HG03097 (cell line): ENCODE measurements around the gene RTN4R.
"Not testable (repeated sequence)": the region's sequence is repeated elsewhere in the genome, so short reads cannot be mapped to it uniquely, and the experiment has no call there.

Experiments used
- ATAC-seq: cut with Tn5 transposase; IDR thresholded peaks from one replicate; pipeline ENCODE4 v1.9.1; 2021; ENCODE audit not compliant: unreplicated experiment, low FRiP score

The RTN4R gene

DNA sequence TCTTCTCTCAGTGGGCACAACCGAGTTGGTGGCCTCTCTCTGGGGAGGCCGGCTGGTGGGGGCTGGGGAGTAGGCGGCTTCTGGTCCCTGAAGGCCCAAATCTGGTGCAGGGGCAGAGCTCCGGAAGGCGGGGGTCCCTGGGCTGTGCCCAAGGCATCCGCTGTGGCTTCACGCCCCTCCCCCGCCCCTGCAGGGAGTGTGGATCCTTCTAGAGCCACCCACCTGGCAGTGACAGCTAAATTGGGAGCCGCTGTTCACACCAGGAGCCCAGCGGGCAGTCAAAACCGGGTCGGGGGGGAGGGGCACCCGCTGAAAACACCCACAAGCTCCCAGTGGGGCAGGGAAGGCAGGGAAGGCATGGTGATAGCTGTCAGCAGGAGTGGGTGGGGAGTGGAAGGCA, 4.6 kb upstream of the RTN4R start:
- ATAC-seq, result no peak

DNA sequence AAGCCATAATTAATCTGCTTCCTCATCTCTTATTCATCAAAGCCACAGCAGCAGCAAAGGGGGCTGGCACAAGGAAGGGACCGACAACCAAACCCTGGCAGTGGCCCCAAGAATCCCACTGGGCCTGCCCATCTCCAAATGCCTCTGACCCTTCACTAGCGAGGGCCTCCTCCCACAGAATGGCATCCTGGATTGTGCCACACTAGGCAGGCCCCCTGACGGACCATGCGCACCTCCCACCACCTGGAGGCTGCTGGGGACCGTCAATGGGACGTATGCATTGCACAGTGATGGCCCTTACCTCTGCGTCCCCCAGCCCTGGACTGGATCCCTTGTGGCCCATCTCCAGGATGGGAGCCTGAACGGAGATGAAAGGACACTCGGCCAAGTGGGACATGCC, 4.1 kb upstream of the RTN4R start:
- no peak for ATAC-seq

DNA sequence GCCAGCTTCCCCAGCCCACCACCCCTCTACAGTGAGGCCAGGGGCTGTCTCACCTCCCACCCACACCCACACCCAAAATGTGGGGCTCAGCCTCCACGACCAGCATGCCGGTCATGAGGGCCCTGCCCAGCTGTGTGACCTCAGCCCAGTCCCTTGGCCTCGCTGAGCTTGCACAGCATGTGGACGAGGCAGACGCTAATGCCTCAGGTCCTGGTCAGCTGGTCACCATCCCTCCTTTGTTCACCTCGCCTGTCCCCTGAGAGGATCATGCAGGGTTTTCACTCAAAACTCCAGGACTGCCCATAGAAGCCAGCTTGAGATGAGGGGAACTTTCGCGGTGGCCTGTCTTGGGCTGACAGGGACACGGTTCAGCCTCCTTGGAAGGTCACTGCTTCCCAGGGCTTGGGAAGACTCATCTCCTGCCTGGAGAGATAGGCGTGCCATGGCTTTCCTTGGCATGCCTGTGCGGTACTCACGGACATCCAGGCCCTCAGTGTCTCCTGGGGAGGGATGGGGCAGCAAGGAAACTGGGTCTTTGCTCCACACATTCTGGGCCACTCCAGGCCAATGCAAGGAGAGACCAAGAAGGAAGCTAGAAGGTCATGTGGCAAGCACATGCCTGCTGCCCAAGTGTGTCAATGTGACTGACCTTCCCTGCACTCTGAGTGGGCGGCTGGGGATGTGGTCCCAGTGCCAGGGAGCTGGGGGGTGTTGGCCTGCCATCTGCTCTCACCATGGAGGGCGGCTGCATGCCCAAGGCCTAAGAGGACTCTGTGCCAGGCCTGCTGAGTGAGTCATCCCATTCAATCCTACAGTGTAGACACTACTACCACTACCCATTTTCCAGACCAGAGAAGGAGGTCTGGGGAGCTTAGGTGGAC, 3.2 kb upstream of the RTN4R start:
- no peak for ATAC-seq

DNA sequence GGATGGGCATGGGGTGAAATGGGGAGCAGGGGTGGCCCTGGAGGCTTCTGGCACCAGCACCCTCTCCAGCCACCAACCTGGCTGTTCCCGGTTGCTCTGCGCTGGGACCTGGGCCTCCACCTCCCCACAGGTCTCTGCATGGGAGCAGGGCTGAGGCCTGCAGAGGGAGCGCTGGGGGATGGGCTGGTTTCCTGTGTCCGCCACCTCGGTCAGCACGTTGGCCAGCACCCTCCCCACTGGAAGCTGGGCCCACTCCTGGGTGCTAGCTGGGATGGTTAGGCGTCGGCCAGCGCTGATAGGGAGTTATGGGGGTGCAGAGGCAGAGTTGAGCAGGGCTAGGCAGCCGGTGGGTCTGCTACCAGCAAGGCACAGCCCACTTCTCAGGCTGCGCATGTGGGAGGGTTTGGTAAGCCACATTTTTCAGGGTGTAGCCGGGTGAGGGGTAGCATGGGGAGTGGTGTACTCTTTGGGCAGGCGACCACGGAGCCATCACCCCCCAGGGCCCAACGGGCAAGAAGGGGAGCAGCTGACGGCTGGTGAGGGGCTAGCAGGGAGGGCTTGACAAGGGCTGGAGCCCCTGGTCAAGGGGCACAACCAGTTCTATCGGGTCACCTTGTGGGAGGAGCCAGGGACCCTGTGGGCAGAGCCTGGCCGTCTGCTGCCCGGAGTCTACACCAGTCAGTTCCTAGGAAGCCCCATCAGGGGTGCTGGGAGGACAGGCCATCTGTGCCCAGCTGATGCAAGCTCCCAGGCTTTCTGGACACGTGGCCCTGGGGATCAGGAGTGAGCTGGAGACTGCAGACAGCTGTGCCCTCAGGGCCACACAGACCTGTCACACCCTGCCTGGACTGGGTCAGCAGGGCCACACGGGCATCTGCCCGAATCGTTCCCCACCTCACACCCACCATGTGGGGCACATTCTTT, 2.3 kb upstream of the RTN4R start:
- ATAC-seq, result not testable (repeated sequence)

DNA sequence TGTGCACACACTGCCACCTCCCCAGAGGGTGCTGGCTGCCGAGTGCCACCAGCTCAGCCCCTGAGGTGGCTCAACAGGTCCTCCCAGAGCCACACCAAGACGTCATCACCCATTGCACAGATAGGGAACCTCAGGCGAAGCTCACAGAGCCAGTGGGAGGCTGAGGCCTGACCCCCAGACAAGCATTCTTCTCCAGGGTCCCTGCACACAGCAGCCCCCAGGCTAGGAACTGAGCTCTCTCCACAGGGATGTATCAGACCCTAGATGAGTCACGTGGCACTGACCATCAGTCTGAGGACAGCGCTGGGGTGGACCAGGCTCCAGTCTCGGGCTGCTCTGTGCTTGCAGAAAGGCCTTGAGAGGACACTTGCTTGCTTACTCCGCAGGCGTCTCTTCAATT, 1.6 kb upstream of the RTN4R start:
- not testable (repeated sequence) for ATAC-seq

DNA sequence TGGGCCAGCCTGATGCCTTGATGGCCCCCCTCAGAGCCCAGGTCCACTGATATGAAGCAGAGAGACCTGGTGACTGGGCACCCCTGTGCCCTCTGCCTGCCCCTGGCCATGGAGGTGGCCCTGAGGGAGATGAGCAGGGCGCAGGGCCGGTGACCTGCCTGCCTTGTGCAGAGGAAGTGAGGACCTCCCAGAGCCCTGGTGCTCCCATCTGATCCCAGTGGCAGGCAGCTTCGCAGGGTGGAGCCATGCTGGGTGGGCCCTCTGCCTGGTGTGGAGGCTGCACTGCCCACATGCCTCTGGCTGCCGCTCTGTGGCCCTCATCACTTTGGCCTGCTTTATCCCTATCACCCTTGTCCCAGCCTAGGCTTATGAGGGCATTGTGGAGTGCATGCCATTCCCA, 1.1 kb upstream of the RTN4R start:
- ATAC-seq, result not testable (repeated sequence)

DNA sequence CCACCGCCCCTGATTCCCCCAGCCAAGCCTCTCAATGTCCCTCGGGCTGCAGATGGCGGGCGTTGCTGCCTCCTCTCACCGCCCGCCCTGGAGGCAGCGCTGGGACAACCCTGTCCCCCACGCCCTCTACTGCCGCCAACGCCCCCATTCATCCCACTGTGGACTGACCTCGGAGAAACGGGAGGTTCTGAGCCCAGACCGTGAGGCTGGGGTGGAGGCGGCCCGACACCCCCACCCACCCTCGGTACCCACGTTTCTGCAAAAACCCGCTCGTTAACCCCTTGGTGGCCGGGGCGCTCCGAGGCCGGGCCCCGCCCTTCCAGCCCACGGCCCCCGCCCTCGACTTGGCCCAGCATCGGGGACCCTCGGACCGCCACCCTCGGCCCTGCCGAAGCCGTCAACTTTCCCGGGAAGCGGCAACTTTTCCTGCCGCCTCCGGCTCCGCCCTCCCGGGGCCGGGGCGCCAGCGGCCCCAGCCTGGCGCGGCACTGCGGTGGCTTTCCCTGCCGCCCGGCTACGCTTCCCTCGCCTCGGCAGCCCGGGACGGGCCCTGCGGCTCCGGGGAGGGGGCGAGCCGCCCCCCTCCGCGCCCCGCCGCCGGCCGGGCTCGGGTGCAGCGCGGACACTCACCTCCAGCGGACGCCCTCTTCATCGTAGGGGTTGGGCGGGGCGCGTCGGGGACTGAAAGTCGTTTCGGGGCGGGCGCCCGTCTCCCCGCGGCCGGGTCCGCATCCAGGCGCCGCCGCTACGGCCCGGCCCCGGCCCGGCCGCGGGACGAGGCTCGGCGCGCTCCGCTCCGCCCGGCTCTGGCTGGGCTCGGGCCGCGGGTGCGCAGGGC, 458 bp downstream of the RTN4R start:
- no peak for ATAC-seq

DNA sequence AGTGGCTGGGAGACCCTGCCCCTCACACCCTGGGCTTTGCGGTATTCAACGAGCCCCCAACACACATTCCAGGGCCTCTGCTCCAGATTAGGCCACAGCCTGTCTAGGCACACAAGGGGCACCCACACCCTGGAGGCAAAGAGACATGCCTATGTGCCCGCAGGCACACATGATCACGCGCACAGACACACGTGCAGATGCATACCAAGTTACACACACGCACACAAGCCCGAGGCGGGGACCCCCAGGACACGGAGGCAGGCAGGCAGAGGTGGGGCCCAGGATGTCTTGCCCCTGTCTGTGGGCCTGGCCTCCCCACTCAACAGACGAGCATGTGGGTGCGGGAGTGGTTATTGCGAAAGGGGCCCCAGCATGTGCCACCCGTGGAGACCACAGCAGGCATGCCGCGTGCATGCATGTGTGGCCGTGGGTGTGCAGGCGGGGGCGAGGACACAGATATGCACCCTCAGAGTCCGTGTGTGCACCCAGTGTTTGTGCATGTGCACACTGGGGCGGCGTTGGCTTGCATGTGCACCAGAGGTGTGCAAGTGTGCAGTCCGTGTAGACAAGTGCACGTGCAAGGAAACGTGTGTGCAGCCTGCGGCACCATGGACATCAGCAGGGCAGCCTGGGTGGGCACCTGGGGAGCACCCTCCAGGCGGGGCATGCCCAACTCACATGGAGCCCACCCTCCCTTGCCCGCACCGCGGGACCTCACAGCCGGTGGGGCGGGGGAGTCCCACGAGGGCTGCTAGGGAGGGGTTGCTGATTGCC, 1.3 kb downstream of the RTN4R start:
- ATAC-seq, result not testable (repeated sequence)

DNA sequence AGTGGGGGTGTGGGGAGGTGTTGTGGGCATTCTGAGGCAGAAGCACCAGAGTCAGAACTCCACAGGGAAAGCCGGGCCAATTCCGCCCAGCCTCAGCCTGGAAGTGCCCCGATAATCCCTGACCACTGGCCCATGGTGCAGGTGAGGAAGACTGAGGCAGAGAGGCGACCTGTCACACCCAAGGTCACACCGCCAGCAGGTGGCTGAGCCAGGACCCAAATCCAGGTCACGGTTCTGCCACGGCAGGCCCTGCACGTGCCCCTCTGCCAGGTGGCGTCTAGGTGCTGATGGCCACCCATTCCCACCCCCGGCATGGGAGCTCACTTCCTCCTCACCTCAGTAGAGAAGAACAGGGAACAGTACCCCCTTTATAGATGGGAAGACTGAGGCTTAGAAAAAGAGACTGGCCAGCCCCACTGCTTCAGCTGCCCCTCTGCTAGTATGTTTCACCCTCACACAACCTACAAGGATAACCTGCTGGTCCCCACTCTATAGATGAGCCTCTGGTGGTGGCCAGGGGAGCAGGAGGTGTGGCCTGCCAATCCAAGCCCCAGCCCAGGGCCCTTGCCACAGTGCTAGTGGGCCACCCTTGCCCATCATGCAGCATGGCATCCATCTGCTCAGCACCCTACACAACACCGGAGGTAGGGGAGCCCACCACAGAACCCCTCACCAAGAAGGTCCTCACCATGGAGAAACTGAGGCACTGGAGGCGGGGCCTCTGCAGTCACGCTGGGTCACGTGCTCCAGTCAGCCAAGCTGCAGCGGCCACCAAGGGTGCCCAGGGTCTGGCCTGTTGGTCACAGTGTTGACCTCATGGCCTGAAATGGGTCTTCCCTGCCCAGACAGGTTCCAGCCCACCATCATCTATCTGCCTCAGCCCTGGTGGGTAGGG, 2.1 kb downstream of the RTN4R start:
- not testable (repeated sequence) for ATAC-seq

DNA sequence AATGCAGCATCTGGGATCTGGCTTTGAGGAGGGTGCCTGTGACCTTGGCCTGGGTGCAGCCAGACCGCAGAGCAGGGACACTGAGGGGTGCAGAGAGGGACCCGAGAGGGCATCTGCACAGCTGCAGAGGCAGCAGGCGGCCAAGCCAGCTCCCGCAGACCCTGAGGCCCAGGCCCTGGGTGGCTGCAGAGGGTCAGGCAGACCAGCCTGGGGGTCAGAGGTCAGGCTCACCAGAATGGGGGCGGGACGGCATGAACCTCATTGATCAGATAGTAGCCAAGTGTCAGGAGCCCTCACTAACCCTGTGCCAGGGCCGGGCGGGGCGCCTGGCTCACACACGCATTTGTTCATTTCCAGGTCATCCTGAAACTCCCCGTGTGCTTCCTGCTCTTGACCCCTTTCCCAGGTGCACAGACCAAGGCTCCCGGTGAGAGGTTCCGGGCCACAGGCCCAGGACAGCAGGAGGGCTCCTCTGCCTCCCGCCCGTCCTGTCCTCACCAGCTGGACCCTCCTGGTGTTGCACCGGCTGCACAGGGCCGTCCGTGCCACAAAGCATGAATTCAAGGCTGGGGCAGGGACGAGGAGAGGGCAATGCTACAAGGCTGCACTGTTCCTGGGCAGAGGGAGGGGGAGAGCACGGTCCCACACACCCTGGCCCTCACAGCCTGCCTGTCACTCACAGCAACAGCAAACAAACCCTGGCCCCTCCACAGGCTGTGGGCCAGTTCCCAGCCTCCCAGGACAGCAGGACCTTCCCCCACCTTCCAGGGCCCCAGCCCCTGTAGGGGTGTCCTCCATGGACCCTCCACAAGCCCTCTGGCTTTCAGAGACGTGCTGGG, 3.3 kb downstream of the RTN4R start:
- no peak for ATAC-seq

DNA sequence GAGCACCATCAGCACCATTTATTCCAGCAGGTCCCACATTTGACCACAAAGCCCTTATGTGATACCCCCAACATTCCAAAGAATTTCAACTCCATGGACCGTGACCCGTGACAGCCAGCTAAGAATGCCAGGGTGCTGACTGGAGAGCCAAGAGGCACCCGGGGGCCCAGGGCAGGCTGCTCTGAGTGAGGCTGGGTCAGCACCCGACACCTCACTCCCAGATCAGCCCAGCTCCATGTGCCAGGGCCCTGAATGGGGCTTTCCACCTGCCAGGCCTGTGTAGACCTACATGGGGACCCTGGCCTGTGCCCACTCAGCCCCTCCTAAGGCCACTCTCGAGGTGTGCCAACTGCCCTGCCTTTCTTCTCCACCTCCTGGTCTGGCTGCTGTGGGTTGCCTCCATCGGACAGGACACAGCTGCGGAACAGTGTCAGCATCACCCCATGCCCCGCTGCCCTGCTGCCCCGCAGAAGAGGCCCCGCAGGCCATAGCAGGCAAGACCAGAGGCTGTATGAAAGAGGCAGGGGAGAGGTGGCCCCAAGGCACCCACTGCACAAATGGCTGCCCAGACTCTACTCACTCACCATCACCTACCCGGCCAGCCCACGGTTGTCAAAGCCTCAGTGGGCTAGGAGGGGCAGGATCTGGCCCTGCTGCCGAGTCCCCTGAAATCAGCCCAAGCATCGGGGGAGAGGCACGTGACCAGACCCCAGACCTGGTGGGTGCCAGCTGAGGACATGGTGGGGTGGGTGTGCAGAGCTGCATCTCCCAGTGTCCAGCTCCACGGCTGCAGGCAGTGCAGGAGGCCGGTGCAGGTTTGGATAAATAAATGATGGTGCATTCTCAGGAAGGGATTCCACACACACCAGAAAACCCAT, 4.5 kb downstream of the RTN4R start:
- not testable (repeated sequence) for ATAC-seq

DNA sequence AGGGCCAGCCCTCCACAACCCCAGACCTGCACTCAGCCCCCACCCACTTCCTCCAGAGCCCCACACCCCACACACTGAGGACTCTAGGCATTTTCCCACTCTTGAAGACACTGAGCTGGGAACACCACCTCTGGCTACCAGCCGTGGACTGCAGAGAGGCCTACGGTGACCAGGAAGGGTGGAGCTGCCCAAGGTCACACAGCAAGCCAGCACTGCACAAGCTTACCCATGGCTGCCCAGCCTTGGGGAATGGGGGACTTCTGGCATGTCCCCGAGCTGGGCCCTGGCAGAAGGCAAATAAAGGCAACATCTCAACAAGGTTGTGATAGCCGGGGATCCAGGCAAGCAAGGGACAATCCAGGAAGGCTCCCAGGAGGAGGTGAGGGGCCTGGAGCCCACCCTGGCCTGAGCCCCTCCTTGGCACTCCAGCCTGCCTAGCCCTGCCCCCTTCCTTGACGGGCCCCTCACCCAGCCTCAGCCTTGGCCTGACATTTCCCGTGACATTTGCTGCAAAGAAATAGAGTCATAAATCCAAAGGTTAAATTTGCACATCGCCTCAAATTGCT, 5.5 kb downstream of the RTN4R start:
- no peak for ATAC-seq

DNA sequence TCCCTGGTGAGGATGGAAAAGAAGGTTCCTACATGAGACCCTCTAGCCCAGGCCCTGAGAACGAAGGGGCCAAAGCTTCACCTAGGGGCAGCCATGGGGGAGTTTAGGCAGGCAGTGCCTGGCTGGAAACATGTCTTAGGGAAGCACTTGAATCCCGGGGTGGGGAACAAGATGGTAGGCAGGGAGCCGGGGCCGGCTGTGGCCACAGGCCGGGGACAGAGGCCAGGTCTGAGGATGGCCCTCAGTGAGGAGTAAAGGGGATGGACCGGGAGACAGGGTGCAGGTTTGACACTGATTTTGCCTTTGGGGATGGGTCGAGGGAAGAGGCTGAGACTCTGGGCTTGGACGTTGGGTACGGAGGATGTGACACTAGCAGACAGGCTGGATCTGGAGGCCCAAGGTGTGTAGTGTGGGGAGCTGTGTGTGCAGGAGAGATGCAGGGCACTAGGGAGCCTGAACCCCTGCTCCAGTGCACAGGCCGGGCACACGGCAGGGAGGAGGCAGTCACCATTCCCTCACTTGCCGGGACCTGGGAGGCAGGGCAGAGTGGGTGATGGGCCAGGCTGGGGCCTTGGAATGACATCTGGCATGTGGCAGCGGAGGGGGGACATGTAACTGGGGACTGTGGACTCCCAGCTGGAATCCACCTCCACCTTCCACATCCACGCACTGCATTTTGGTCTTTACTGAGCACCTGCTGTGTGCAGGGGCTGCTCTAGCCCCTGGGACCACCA, 6.1 kb downstream of the RTN4R start:
- no peak for ATAC-seq

DNA sequence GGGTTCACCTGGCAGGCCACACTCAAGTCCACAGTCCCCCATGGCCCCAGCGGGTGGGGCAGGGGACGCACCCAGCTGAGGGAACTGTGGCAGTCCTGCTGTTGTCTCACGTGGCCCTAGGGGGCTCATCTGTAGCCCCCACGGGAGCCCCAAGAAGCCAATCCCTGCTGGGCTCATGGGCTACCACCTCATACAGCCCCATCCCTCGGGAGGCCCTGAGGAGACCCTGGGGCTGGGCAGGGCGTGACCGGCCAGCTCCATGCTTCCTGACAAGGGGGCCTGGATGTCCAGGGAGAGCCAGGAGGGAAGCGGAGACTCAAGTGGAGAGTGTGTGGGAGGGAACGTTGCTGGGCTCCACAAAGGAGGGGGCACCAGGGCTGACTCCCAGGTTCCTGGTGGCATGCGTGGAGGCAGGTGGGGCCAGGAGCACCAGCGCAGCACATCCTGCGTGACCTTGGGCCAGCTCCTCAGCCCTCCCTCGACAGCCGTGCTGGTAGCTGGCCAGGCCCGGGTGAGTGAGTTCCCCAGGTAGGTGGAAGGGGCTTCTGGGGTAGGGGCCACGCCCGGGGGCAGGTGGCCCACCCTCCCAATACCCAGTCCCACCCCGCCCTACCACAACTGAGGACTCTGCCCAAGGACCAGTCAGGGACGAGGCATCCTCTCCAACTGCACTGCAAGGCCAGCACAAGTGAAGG, 7.9 kb downstream of the RTN4R start:
- no peak for ATAC-seq

DNA sequence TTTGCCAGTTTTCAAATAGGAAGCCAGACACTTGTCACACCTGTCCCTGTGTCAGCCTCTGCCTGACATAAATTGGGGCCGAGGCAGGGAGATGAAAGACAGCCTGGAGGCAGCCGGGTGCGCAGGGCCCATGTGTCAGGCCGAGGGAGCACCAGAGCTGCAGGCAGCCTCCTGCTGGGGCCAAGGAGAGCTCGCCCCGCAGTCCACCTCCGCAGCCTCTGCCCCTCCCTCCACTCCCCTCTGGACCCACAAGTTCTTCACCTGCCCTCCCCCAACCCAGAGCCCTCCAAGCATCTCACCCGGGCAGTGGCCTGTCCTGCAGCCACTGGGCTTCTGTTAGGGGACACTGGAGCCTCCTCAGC, 8.8 kb downstream of the RTN4R start:
- ATAC-seq, result no peak
